DMS53 (cell line): Measurements from ENCODE around the gene NEDD8.

Source experiments
- DNase-seq: peaks from one replicate; lab custom pipeline; 2025; lab: John Stamatoyannopoulos, UW

NEDD8 gene

DNA sequence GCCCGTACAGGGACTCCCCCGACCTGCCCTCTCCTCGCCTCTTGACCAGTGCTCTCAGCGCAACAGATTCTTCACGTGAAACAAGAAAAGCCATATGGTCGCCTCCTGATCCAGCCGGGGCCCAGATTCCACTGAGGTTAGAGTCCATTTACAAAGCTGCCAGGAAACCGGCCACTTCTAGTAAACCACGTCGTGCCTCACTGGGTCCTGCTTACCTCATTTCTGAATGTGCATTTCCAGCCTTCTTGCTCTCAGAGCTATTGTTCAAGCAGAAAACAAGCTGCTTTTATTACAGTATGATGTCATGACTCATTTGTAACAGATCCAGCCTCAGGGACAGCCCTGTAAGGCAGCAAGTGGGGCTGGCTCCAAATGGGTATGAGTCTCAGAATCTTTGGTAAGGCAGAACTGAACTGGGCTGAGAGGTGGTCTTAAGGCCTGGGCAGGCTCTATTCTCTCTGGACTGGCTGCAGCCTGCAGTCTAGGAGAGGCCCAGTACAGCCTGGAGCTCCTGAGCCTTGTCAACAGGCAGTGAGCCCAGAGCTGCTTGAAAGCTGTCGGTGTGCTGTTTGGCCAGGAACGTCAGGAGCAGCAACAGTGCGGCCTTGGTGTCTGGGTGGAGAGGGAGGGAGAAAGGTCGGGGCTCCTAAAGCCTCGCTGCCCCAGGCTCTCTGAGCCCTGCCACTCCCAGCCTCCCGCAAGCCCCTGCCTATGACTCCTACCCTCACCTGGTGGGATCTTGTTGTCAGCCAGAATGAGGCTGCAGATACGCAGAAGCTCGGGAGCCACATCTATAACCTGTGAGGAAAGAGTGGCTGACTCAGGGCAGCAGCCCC lies 52.0 kb downstream of the NEDD8 start:
- peak; percentile 51 for DNase-seq

- DNase-seq, result no peak
Measured at GRCh38 chr14:24179294-24179960, 52.7 kb downstream of the NEDD8 start.

- no peak for DNase-seq
Measured at GRCh38 chr14:24178399-24179178, 53.6 kb downstream of the NEDD8 start.

DNA sequence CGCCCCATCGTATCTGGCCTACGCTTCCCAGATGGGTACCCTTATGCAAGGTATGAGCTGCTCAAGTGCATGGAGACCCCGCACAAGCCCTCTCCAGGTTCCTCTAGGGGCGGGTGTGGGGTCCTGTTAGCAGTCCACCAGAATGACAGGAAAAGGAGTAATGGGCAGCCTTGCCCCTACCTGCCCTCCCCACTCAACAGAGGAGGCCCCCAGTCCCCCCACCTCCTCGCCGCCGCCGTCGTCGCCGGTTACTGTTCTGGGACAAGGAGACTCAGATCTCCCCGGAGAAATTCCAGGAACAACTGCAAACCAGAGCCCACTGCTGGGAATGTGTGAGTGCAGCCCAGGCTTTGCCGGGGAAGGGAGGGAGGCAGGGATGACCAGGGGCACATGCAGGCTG lies 54.3 kb downstream of the NEDD8 start:
- DNase-seq, result no peak

GRCh38 chr14:24177041-24177825 lies 54.9 kb downstream of the NEDD8 start:
- DNase-seq, result no peak

DNA sequence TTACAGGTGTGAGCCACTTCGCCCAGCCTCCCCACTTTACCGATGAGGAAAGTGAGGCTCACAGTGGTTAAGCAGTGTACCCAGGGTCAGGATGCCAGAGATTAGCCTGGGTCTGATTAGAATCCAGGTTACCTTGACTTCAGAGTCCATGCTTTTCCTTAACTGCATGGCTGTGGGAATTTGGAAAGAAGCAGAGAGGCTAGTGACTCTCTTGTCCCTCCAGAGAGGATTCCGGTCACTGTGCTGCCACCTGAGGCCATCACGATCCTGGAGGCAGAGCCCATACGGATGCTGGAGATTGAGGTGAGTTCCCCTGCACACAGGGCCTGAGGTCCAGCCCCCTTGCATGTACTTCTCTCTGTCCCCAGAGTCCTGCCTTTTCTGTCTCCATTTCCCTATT lies 55.6 kb downstream of the NEDD8 start:
- DNase-seq, result no peak

DNA sequence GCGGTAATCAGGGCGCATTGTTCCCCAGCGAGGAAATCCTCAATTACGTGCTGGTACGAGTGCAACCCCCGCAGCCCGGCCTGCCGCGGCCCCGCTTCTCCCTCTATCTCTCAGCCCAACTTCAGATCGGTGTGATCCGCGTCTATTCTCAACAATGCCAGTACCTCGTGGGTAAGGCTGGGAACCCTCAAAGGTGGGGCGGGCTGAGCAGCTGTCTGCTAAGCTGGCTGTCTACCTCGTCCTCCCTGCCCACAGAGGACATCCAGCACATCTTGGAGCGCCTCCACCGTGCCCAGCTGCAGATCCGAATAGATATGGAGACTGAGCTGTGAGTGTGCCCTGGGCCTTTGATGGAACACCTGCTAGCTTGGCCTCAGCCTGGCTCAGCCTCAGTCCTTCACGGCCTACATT lies 59.3 kb downstream of the NEDD8 start:
- no peak for DNase-seq

DNA sequence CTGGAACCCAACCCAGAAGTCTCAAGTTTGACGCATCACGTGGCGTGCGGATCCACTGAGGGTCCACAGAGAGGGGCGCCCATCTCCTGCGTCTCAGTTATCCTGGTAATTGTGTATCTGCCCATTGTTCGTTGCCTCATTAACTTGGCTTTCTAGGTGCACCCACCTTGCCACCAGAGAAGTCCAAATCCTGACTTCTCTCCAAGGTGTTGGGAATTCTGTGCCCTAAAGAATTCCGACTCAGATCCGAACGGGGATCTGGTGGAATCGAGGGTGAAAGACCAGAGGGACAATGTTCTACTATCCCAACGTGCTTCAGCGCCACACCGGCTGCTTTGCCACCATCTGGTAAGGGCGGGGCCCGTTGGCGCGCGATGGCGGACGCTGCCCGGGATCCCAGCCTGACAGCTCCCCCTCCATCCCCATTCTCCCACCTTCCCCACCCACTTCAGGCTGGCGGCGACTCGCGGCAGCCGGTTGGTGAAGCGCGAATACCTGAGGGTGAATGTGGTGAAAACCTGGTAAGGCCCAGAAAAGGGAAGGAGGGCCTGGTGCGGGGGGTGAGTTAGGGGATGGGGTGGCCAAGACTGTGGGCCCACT lies 59.8 kb downstream of the NEDD8 start:
- DNase-seq, result no peak

DNA sequence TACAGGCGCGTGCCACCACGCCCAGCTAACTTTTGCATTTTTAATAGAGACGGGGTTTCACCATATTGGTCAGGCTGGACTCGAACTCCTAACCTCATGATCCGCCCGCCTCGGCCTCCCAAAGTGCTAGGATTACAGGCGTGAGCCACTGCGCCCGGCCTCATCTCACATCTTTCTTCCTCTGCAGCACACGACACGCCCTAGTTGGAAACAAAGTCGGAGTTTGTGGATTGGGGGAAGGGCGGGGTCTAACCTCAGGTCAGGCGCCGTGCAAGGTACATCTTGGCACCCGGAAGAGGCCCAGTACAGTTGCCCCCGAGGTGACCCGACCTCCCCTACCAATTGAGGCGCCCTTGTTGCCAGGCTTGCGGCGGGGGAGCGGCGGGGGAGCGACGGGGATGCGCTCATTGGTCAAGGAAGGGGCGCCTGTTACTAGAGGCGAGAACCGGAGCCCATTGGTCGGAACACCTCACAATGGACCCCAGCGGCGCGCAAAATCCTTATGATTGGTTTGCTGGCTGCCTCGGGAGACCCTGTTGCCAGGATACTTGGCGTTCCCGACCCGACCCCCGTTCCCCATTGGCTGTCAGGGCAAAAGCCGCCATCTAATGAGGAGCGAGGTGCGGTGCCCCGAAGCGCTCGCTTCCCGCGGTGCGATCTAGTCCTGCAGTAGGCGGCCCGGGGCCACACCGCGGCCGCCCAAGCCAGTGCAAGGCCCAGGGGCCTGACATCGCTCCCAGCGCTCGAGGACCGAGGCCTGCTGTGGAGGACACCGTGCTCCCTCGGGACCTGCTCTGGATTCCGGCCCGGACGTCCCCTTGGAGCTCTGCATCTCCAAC lies 60.5 kb downstream of the NEDD8 start, which contains the start of gene REC8:
REC8 (plus strand) TSS at position 659 of the 839 bp plus-strand sequence. CDS start 473 bp downstream, outside the sequence.
- no peak for DNase-seq

DNA sequence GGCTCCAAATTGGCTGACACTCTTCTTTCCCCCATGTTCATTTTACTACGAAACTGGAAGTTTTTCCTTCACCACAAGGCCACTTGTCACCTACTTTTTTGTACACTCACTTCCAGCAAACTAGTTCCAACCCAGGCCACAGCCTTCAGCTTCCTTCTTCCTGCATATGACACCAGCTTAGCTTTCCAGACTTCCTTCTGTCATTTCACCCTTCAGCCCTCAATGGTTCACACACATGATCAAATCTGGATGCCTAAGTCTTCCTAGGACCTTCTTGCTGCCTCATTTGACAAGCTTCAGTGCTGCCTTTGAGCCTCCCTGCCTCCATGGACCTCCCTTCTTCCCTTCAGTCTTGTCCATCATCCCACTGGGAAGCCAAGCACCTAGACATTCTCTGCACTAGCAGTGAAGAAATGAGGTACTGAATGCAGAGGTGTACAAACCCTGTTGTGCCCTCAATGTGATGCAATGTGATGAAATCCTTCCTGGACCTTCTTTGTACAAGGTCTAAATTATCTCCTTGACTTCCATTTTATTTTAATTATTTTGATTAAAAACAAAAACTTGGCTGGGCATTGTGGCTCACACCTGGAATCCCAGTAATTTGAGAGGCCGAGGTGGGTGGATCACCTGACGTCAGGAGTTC lies 64.6 kb downstream of the NEDD8 start:
- no peak for DNase-seq
